HCT116 (cell line): ENCODE measurements around the gene C13orf46. TPM values are rescaled to one million over a fixed set of nuclear protein-coding genes. Genes with fewer than 3 reads are reported as not detected.

Experiments
- ATAC-seq: fragments of 200-7000 bp; cut with Tn5 transposase; 2 replicates; pipeline ENCODE4 v1.9.1; 2020; ENCODE audit warnings: mild to moderate bottlenecking, moderate library complexity
- BruUV-seq: library from RNA; stranded (reverse); fragments of 400-500 nt; replicated peaks from 2 replicates; lab custom pipeline; 2021; lab: Mats Ljungman, UMichigan
- CTCF ChIA-PET: fragments of 300-600 bp; sonication (Branson Sonifier 250); formaldehyde crosslinking; loops from one replicate; lab custom pipeline; 2021; ENCODE audit warnings: antibody characterized with exemption; lab: Charles Lee
- POLR2A ChIA-PET: fragments of 300-600, 350-600 bp; sonication (Branson Sonifier 250); formaldehyde crosslinking; loops from one replicate; lab custom pipeline; 2021; ENCODE audit warnings: antibody characterized with exemption; lab: Charles Lee
- RAD21 ChIA-PET, 2 experiments: fragments of 300-600 bp; sonication (Branson Sonifier 250); formaldehyde crosslinking; loops; one replicate each; lab custom pipeline; 2023; ENCODE audit warnings: low total read pairs in 2 of 2; ENCODE audit not compliant: uncharacterized antibody in 2 of 2, unreplicated experiment in 2 of 2, low non-redundant PET in 1 of 2; lab: Charles Lee
- DNase-seq: peaks from one replicate; pipeline ENCODE4 v3.0.0-alpha.2; 2010; ENCODE audit warnings: low read depth, low spot score
- H2AFZ ChIP-seq: fragments of 200-600 bp; shearing (Covaris generic), sonication (generic); 2 replicates; pipeline ENCODE4 v1.6.1; 2017; ENCODE audit warnings: low read depth, mixed run types, mixed read lengths, antibody characterized with exemption, low read length; ENCODE audit not compliant: poor library complexity, severe bottlenecking
- H3K27ac ChIP-seq: 2 replicates; pipeline ENCODE4 v1.5.1; 2012; ENCODE audit warnings: low read depth, low read length
- H3K27me3 ChIP-seq: fragments of 200-600 bp; sonication (generic); 2 replicates; pipeline ENCODE4 v1.6.1; 2016; ENCODE audit warnings: mixed run types, low read length, mixed read lengths; ENCODE audit not compliant: insufficient read depth
- H3K36me3 ChIP-seq, 2 experiments: fragments of 200-500 bp in 1 of 2; fragments of 200-600 bp in 1 of 2; sonication (Bioruptor generic) in 1 of 2; sonication (generic) in 1 of 2; 2 replicates each; pipeline versions ENCODE4 v1.5.1 to v1.6.1; 2014 to 2016; ENCODE audit warnings: low read length in 2 of 2, inconsistent platforms in 1 of 2, mixed read lengths in 1 of 2, mixed run types in 1 of 2; ENCODE audit not compliant: insufficient read depth in 2 of 2, control insufficient read depth in 1 of 2
- H3K4me1 ChIP-seq, 2 experiments: fragments of 200-600 bp in 1 of 2; sonication (generic) in 1 of 2; 2 replicates each; pipeline versions ENCODE4 v1.5.1 to v1.6.1; 2012 to 2017; ENCODE audit warnings: low read length in 2 of 2, inconsistent platforms in 1 of 2, mild to moderate bottlenecking in 1 of 2, mixed read lengths in 1 of 2, mixed run types in 1 of 2, moderate library complexity in 1 of 2; ENCODE audit not compliant: insufficient read depth in 2 of 2, control insufficient read depth in 1 of 2
- H3K4me2 ChIP-seq: fragments of 200-600 bp; sonication (generic); 2 replicates; pipeline ENCODE4 v1.6.1; 2017; ENCODE audit warnings: mixed run types, low read length, mixed read lengths
- H3K4me3 ChIP-seq, 2 experiments: fragments of 200-600 bp in 1 of 2; sonication (generic) in 1 of 2; replicated peaks in 1 of 2; 2 replicates each; pipeline ENCODE4 v1.5.1; 2011 to 2016; ENCODE audit warnings: low read length in 2 of 2, control low read depth in 1 of 2, low read depth in 1 of 2, mild to moderate bottlenecking in 1 of 2, mixed read lengths in 1 of 2, mixed run types in 1 of 2
- H3K79me2 ChIP-seq: fragments of 200-600 bp; sonication (generic); 2 replicates; pipeline ENCODE4 v1.6.1; 2017; ENCODE audit warnings: mild to moderate bottlenecking, mixed run types, low read length, moderate library complexity, mixed read lengths; ENCODE audit not compliant: insufficient read depth
- H3K9ac ChIP-seq: fragments of 200-600 bp; sonication (generic); 2 replicates; pipeline ENCODE4 v1.6.1; 2016; ENCODE audit warnings: low read length, mixed read lengths
- H3K9me2 ChIP-seq: fragments of 200-600 bp; sonication (generic), shearing (Covaris generic); 2 replicates; pipeline ENCODE4 v1.6.1; 2017; ENCODE audit warnings: mixed run types, mild to moderate bottlenecking, moderate library complexity; ENCODE audit not compliant: insufficient read depth
- H3K9me3 ChIP-seq, 2 experiments: fragments of 200-500 bp in 1 of 2; fragments of 200-600 bp in 1 of 2; sonication (Bioruptor generic) in 1 of 2; sonication (generic) in 1 of 2; 2 replicates each; pipeline ENCODE4 v1.6.1; 2014 to 2017; ENCODE audit warnings: low read length in 2 of 2, mixed read lengths in 2 of 2, inconsistent platforms in 1 of 2, low read depth in 1 of 2, mild to moderate bottlenecking in 1 of 2, mixed run types in 1 of 2, moderate library complexity in 1 of 2; ENCODE audit not compliant: control insufficient read depth in 1 of 2, insufficient read depth in 1 of 2
- H4K20me1 ChIP-seq: fragments of 200-600 bp; sonication (generic), shearing (Covaris generic); 2 replicates; pipeline ENCODE4 v1.6.1; 2017; ENCODE audit warnings: mixed run types, mild to moderate bottlenecking, moderate library complexity; ENCODE audit not compliant: insufficient read depth
- ATF3 ChIP-seq: IDR thresholded peaks from 2 replicates; pipeline ENCODE4 v1.6.1; 2012
- CTCF ChIP-seq, 3 experiments: fragments of 200-600 bp in 1 of 3; sonication (generic) in 1 of 3; IDR thresholded peaks in 2 of 3; conservative IDR thresholded peaks in 1 of 3; 2 replicates each; pipeline ENCODE4 v1.5.1; 2012 to 2017; ENCODE audit warnings: low read depth in 2 of 3, low read length in 2 of 3, antibody characterized with exemption in 1 of 3, borderline replicate concordance in 1 of 3, control low read depth in 1 of 3, mild to moderate bottlenecking in 1 of 3, mixed read lengths in 1 of 3, mixed run types in 1 of 3, moderate library complexity in 1 of 3; ENCODE audit not compliant: insufficient read depth in 1 of 3
- MAX ChIP-seq: IDR thresholded peaks from 2 replicates; pipeline ENCODE4 v1.6.1; 2012
- SIN3A ChIP-seq: IDR thresholded peaks from 2 replicates; pipeline ENCODE4 v1.6.1; 2012; ENCODE audit warnings: low read depth
- SP1 ChIP-seq: IDR thresholded peaks from 2 replicates; pipeline ENCODE4 v1.6.1; 2012; ENCODE audit warnings: low read depth
- TCF7L2 ChIP-seq: IDR thresholded peaks from 2 replicates; pipeline ENCODE4 v1.7.0; 2011; ENCODE audit warnings: borderline replicate concordance, inconsistent platforms; ENCODE audit not compliant: insufficient read depth, insufficient read length; ENCODE audit errors: extremely low read depth
- ZBTB33 ChIP-seq: IDR thresholded peaks from 2 replicates; pipeline ENCODE4 v1.6.1; 2011; ENCODE audit warnings: mild to moderate bottlenecking, low read length, moderate library complexity; ENCODE audit not compliant: insufficient replicate concordance; ENCODE audit errors: extremely low read depth
- ZNF274 ChIP-seq: fragments of 200-500 bp; sonication (Bioruptor generic); IDR thresholded peaks from 2 replicates; pipeline ENCODE4 v1.6.1; 2014; ENCODE audit warnings: mild to moderate bottlenecking, low read depth, low read length, inconsistent platforms
- intact Hi-C: fragments of 100-400 bp; cut with micrococcal nuclease; formaldehyde crosslinking; loops from 2 replicates; pipeline ENCODE4 v1.10.0; 2022
- total RNA-seq: library from RNA; stranded (reverse); gene quantifications from one replicate; pipeline ENCODE4 v1.2.1, GENCODE V29; 2021; ENCODE audit not compliant: unreplicated experiment

Gene C13orf46
- total RNA-seq, 1 experiment from 2014 or later = 0.93 TPM

- no peak for TF ChIP-seq MAX
- TF ChIP-seq ZNF274 = no peak
- TF ChIP-seq SIN3A = no peak
- TF ChIP-seq CTCF (IDR thresholded peaks at IDR 0.05 in 2 of 3, conservative IDR thresholded peaks at IDR 0.05 in 1 of 3; ENCODE audit: borderline replicate concordance in 1 of 3, insufficient read depth in 1 of 3, low read depth in 2 of 3, low read length in 2 of 3) = no peak
These were observed 26.5 kb upstream of the C13orf46 start (continued) for GRCh38 chr13:114000151-114001040.

- Histone ChIP-seq H3K27ac (no peak overlapping the region), H3K79me2 (no peaks in the 10 kb centered on the region), H3K9ac (no peak overlapping the region), H3K9me2 (no peaks in the 10 kb centered on the region), H3K27me3 (no peaks in the 10 kb centered on the region), H2AFZ (no peak overlapping the region), H3K4me1 (no peaks in the 10 kb centered on the region), H3K9me3 (no peaks in the 10 kb centered on the region), H3K4me3 (no peak overlapping the region), H4K20me1 (no peaks in the 10 kb centered on the region), H3K36me3 (no peaks in the 10 kb centered on the region), H3K4me2 (no peak overlapping the region)
- ATAC-seq = no peak; the same call in 1 of the 2 replicates
- intact Hi-C loops = no loop called here
- CTCF ChIA-PET = no interaction called here
- RAD21 ChIA-PET = no interaction called here
- TF ChIP-seq ZBTB33 (no peak), ATF3 (no peak), TCF7L2 (no peak), SP1 (no peak)
- no TSS peak for BruUV-seq
- POLR2A ChIA-PET = no interaction called here
- DNase-seq = no peak
These were observed 25.7 kb upstream of the C13orf46 start for GRCh38 chr13:113999618-113999910.
